GM19397 (cell line): ENCODE data around the gene FRG2B.
"Not testable (repeated sequence)": the region's sequence is repeated elsewhere in the genome, so short reads cannot be mapped to it uniquely, and the experiment has no call there.

Experiments
- ATAC-seq: cut with Tn5 transposase; IDR thresholded peaks from one replicate; pipeline ENCODE4 v1.9.1; 2021; ENCODE audit warnings: mild to moderate bottlenecking, moderate library complexity; ENCODE audit not compliant: unreplicated experiment

The FRG2B gene

DNA sequence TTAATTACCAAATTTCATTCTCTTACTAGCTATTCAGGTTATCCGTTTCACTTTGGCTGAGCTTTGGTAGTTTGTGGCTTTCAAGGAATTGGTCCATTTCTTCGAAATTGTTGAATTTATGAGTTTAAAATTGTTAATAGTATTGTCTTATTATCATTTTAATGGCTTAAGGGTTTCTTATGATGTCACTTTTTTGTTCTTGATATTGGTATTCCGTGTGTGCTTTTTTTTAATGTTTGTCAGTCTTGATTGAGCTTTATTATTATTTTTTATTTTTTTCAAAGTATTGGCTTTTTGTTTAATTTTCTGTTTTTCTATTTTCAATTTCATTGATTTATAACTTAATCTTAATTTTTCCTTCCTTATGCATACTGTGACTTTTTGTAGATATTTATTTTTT is 25.9 kb downstream of the FRG2B start:
- ATAC-seq: no peak

DNA sequence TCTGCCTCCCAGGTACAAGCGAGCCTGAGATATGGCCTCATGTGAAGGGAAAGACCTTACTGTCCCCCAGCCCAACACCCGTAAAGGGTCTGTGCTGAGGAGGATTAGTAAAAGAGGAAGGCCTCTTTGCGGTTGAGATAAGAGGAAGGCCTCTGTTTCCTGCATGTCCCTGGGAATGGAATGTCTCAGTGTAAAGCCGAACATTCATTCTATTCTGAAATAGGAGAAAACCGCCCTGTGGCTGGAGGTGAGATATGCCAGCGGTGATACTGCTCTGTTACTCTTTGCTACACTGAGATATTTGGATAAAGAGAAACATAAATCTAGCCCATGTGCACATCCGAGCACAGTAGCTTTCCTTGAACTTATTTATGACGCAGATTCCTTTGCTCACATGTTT is 26.7 kb downstream of the FRG2B start:
- not testable (repeated sequence) for ATAC-seq

DNA sequence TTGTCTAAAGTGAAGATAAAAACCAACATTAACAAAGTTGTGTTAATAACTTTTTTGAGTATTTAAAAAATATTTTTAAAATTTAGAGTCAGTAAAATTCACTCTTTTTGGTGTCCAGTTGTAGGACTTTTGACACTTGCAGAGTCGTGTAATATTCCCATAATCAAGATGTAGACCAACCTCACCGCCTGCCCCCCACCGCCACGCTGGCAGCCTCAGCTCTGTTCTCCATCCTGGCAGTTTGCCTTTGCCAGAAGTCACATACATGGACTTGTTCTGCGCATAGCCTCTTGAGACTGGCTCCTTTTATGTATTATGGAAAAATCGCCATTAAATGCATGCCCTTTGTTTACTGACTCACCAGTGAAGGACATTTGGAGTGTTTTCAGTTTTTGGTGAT is 33.9 kb downstream of the FRG2B start:
- no peak for ATAC-seq

DNA sequence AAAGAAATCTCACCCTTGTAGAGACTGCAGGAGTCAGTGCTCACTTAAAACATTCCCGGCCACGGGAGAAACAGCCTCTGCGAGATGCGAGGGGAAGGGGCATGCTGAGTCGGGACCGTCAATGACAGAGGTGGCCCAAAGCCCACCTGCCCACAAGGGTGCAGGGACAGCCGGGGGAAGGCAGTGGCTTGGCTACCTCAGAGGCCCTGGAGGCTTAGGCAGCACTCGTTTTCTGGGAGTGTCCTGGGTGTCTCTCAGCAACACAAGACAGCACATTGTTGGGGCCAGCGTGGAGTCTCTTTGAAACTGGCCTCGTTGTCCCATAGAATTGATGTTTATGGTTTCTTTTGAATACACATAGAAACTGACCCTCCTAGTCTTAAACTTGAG is 35.6 kb downstream of the FRG2B start:
- no peak for ATAC-seq

DNA sequence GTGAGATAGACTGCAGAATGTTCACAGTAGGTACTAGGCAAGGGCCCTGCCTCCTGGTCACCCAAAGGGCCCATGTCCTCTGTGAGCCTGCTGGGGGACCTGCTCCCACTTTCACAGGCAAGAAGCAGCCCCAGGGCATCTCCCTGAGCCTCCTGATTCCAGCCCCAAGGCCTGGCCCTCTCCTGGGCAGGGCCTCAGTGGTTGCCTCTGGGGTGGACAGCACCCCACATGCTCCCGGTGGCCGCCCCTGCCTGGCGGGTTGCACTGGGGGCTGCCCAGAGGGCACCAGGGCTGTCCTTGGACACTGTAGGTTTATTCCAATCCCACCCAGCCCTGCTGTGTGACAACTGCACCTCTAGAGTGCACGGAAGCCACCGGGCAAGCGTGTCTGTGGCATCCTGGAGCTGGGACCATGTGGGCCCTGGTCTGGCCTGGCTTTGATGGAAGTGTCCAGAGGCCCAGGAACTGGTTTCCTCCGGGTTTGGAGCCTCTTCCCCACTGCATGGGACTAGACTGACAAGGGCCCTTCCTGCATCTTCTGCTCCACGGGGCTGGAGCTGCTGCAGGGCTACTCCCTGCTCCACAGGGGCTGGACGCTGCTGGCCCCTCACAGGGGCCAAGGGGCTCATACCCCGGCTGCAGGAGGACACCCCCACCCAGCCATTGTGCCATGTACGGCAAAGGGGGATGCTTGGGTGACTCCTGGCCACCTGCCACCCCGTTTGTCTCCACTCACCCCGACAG is 36.2 kb downstream of the FRG2B start:
- ATAC-seq: no peak

DNA sequence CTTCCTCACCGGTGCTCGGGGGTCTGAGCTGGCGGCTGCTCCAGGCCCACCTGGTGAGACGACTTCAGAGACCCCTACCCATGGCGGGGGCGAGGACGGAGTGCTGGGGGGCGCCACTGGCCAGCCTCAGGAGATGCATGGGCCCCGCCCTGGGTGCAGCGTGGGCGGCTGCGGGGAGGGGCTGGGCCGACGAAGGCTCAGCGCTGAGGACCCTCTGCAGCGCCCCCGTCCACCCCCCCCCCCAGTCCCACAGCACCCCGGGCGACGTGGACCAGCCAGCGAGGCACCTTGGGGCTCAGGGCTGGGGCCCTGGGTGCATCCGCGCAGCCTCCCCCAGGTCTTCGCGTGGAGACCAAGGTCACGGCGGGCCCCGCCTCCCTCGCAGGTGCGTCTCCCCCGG is 49.6 kb downstream of the FRG2B start:
- not testable (repeated sequence) for ATAC-seq
